ENCODE results near the gene CAST. TPM values are rescaled to one million over a fixed set of nuclear protein-coding genes. Genes with fewer than 3 reads are reported as not detected.

The CAST gene
- total and polyA plus RNA-seq, 4 donors = 101 to 307 (median 212) TPM

DNA sequence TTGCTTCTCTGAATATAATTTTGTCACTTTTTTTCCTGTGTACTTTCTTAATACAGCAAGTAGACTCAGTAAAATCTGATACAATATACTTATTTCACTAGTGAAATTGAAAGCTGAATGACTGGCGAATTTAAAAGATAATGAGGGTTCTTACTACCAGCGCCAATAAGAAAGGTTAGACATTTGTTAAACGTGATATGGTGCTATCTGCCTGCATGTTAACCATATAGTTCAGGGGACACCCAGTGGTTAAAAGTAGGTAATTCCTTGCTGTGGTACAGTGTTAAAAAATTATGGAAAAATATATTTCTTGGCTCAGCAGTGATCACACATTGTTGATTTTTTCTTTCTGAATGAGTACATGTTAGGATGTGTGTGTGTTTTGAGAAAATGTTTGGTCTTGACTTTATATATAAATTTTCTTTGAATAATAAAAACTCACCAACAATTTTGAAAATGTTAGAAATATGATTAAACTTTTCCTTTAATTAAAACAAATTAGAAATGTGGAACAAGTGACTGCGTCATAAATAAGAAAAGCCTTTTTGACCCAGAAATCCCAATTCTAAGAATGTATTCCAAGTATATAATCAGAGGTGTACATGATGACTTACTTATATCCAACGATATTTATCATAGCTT is 25.8 kb downstream of the CAST start:
- Histone ChIP-seq H3K36me3 (ENCODE audit: control insufficient read depth in 1 of 2, insufficient read depth in 2 of 2, low read length in 1 of 2) (no peaks in the 10 kb centered on the region), H3K27ac (ENCODE audit: low read depth in 1 of 2, low read length in 2 of 2) (no peak overlapping the region), H3K4me3 (ENCODE audit: low read length in 2 of 2) (no peak overlapping the region), H3K4me1 (ENCODE audit: control insufficient read depth in 1 of 2, insufficient read depth in 2 of 2, low read length in 2 of 2) (peaks cover 0 to 2% of the 10 kb centered on the region in 2 donors), H3K27me3 (ENCODE audit: control insufficient read depth in 1 of 2, insufficient read depth in 2 of 2, low read length in 1 of 2) (no peaks in the 10 kb centered on the region), H3K9me3 (ENCODE audit: control insufficient read depth, low read length) (no peaks in the 10 kb centered on the region)
- ATAC-seq (ENCODE audit: low FRiP score) = no peak
- intact Hi-C loops (cut with DNase I) = no loop called here
- WGBS, 2 donors = 25 to 26% methylated on average over 5 of the region's 5 CpGs
- DNase-seq = no peak

GRCh38 chr5:96690861-96691260 is 28.7 kb downstream of the CAST start:
- no peaks in the 10 kb centered on the region for H3K27me3 ChIP-seq (ENCODE audit: control insufficient read depth in 1 of 2, insufficient read depth in 2 of 2, low read length in 1 of 2)
- no peaks in the 10 kb centered on the region for H3K9me3 ChIP-seq (ENCODE audit: control insufficient read depth, low read length)
- intact Hi-C loops (cut with DNase I) = no loop called here
- H3K36me3 ChIP-seq (ENCODE audit: control insufficient read depth in 1 of 2, insufficient read depth in 2 of 2, low read length in 1 of 2) = no peaks in the 10 kb centered on the region
- H3K27ac ChIP-seq (ENCODE audit: low read depth in 1 of 2, low read length in 2 of 2) = no peak overlapping the region
- ATAC-seq (ENCODE audit: low FRiP score) = no peak
- H3K4me3 ChIP-seq (ENCODE audit: low read length in 2 of 2) = no peak overlapping the region
- DNase-seq = no peak
- WGBS, 2 donors = 63 to 73% methylated on average over 1 of the region's 1 CpG
- peaks cover 0 to 2% of the 10 kb centered on the region in 2 donors for H3K4me1 ChIP-seq (ENCODE audit: control insufficient read depth in 1 of 2, insufficient read depth in 2 of 2, low read length in 2 of 2)

GRCh38 chr5:96691503-96692303 is 29.5 kb downstream of the CAST start:
- H3K36me3 ChIP-seq (ENCODE audit: control insufficient read depth in 1 of 2, insufficient read depth in 2 of 2, low read length in 1 of 2) = peaks cover 0 to 2% of the 10 kb centered on the region in 2 donors
- peaks cover 0 to 2% of the 10 kb centered on the region in 2 donors for H3K4me1 ChIP-seq (ENCODE audit: control insufficient read depth in 1 of 2, insufficient read depth in 2 of 2, low read length in 2 of 2)
- no peak overlapping the region for H3K4me3 ChIP-seq (ENCODE audit: low read length in 2 of 2)
- H3K27me3 ChIP-seq (ENCODE audit: control insufficient read depth in 1 of 2, insufficient read depth in 2 of 2, low read length in 1 of 2) = no peaks in the 10 kb centered on the region
- ATAC-seq (ENCODE audit: low FRiP score) (no peak), DNase-seq (no peak)
- intact Hi-C loops (cut with DNase I) = no loop called here
- no peaks in the 10 kb centered on the region for H3K9me3 ChIP-seq (ENCODE audit: control insufficient read depth, low read length)
- H3K27ac ChIP-seq (ENCODE audit: low read depth in 1 of 2, low read length in 2 of 2) = no peak overlapping the region
- 56 to 65% methylated on average over 2 of the region's 2 CpGs for WGBS, 2 donors

- no peak overlapping the region for H3K27ac ChIP-seq (ENCODE audit: low read depth in 1 of 2, low read length in 2 of 2)
- ATAC-seq (ENCODE audit: low FRiP score) = no peak
- DNase-seq = no peak
- H3K4me1 ChIP-seq (ENCODE audit: control insufficient read depth in 1 of 2, insufficient read depth in 2 of 2, low read length in 2 of 2) = peaks cover 0 to 2% of the 10 kb centered on the region in 2 donors
- 95 to 98% methylated on average over 2 of the region's 2 CpGs for WGBS, 2 donors
- peaks cover 0 to 2% of the 10 kb centered on the region in 2 donors for H3K36me3 ChIP-seq (ENCODE audit: control insufficient read depth in 1 of 2, insufficient read depth in 2 of 2, low read length in 1 of 2)
- intact Hi-C loops (cut with DNase I) = no loop called here
- H3K4me3 ChIP-seq (ENCODE audit: low read length in 2 of 2) = no peak overlapping the region
- no peaks in the 10 kb centered on the region for H3K9me3 ChIP-seq (ENCODE audit: control insufficient read depth, low read length)
- no peaks in the 10 kb centered on the region for H3K27me3 ChIP-seq (ENCODE audit: control insufficient read depth in 1 of 2, insufficient read depth in 2 of 2, low read length in 1 of 2)
These were observed 30.3 kb downstream of the CAST start for GRCh38 chr5:96692441-96692840.

GRCh38 chr5:96699186-96699820 is 37.1 kb downstream of the CAST start:
- WGBS, 2 donors = 33 to 35% methylated on average over 3 of the region's 3 CpGs
- Histone ChIP-seq H3K4me3 (ENCODE audit: low read length in 2 of 2) (no peak overlapping the region), H3K4me1 (ENCODE audit: control insufficient read depth in 1 of 2, insufficient read depth in 2 of 2, low read length in 2 of 2) (peaks cover 0 to 3% of the 10 kb centered on the region in 2 donors), H3K27ac (ENCODE audit: low read depth in 1 of 2, low read length in 2 of 2) (peak overlapping the region in 1 of 2 donors; percentile 85), H3K27me3 (ENCODE audit: control insufficient read depth in 1 of 2, insufficient read depth in 2 of 2, low read length in 1 of 2) (no peaks in the 10 kb centered on the region), H3K9me3 (ENCODE audit: control insufficient read depth, low read length) (no peaks in the 10 kb centered on the region), H3K36me3 (ENCODE audit: control insufficient read depth in 1 of 2, insufficient read depth in 2 of 2, low read length in 1 of 2) (peaks cover 0 to 2% of the 10 kb centered on the region in 2 donors)
- DNase-seq = no peak
- ATAC-seq (ENCODE audit: low FRiP score) = no peak
- intact Hi-C loops (cut with DNase I) = no loop called here

DNA sequence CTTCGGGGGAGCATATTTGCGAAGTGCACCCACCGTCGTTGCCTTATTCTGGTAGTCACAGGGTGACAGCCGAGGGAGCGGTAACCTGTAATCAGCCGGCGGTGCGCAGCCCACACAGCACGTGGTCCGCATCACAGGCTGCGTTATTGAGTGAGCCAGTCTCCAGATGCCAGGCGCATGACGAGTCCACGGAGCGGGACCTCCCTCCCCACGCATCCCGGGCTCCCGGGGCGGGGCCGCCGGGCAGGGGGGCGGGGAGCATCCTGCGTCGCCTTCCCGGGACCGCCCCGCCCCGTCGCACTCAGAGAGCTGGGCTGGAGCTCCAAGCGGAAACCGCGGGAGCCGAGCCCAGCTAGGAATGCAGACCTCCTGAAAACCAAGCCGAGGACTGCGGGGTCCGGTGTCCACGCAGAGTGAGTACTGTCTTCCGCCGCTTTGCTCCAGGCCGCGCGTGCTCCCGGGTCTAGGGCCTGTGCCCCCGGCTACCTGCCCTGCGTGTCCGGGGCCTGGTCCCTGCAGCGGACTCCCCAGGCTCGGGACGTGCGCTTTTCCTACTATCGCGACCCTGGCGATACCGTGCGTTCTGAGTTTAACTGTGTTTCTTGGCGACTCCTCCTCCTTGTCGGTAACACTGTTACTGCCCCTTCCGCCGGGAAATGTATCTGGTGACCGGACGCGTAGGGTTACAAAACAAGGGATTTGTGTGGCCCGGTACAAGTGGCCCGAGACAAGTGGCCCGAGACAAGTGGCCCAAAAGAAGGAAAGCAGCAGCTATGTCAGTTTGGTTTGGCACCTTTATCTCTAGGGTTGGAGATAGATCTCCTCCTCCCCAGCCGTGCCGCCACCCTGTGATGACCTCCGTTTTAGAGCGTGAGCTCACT is 40.6 kb downstream of the CAST start:
- Histone ChIP-seq H3K9me3 (ENCODE audit: control insufficient read depth, low read length) (no peaks in the 10 kb centered on the region), H3K4me1 (ENCODE audit: control insufficient read depth in 1 of 2, insufficient read depth in 2 of 2, low read length in 2 of 2) (peaks cover 0 to 3% of the 10 kb centered on the region in 2 donors), H3K36me3 (ENCODE audit: control insufficient read depth in 1 of 2, insufficient read depth in 2 of 2, low read length in 1 of 2) (no peaks in the 10 kb centered on the region), H3K4me3 (ENCODE audit: low read length in 2 of 2) (peak overlapping the region; percentile 24 to 43), H3K27ac (ENCODE audit: low read depth in 1 of 2, low read length in 2 of 2) (peak overlapping the region; percentile 12 to 86), H3K27me3 (ENCODE audit: control insufficient read depth in 1 of 2, insufficient read depth in 2 of 2, low read length in 1 of 2) (no peaks in the 10 kb centered on the region)
- intact Hi-C loops (cut with DNase I) = loop anchor here (5.0 to 10.0 kb wide), 2 partner anchors 40 to 358 kb away; partner anchors contain the start of gene CAST (in 2 of the 2)
- 1% methylated on average over 70 of the region's 70 CpGs for WGBS, 2 donors
- peak; percentile 97 to 99 for DNase-seq
- ATAC-seq (ENCODE audit: low FRiP score) = peak; percentile 99

DNA sequence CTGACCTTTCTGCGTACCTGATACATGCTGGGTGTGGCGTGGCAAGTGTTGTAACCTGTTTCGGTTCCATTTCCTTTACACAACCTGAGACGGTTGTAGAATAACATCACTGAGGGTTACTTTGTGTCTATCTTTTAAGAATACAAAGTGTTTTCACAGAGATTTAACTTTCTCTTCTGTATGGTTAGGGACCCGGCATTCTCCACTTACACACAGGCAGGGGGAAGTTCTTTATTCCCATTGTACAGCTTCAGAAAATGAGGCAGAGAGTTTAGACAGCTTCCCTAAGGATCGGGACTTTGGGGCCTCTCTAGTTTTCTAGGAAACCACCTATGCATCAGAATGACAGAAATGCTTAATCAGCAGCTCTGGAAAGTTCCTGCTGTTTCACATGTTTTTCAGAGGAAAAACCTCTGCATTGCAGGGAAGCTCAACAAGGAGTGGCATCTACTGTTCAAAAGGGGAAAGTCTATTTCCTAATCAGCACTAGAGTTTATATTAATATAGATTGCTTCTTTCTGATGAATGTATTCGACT is 41.3 kb downstream of the CAST start:
- WGBS, 2 donors = 10 to 12% methylated on average over 7 of the region's 7 CpGs
- DNase-seq = no peak
- peak overlapping the region; percentile 12 to 86 for H3K27ac ChIP-seq (ENCODE audit: low read depth in 1 of 2, low read length in 2 of 2)
- H3K9me3 ChIP-seq (ENCODE audit: control insufficient read depth, low read length) = no peaks in the 10 kb centered on the region
- H3K4me1 ChIP-seq (ENCODE audit: control insufficient read depth in 1 of 2, insufficient read depth in 2 of 2, low read length in 2 of 2) = peaks cover 0 to 3% of the 10 kb centered on the region in 2 donors
- H3K36me3 ChIP-seq (ENCODE audit: control insufficient read depth in 1 of 2, insufficient read depth in 2 of 2, low read length in 1 of 2) = no peaks in the 10 kb centered on the region
- no peaks in the 10 kb centered on the region for H3K27me3 ChIP-seq (ENCODE audit: control insufficient read depth in 1 of 2, insufficient read depth in 2 of 2, low read length in 1 of 2)
- intact Hi-C loops (cut with DNase I) = loop anchor here (5.0 to 10.0 kb wide), 2 partner anchors 41 to 359 kb away; partner anchors contain the start of gene CAST (in 2 of the 2)
- no peak for ATAC-seq (ENCODE audit: low FRiP score)
- peak overlapping the region; percentile 24 to 43 for H3K4me3 ChIP-seq (ENCODE audit: low read length in 2 of 2)

- Histone ChIP-seq H3K4me1 (ENCODE audit: control insufficient read depth in 1 of 2, insufficient read depth in 2 of 2, low read length in 2 of 2) (peaks cover 0 to 3% of the 10 kb centered on the region in 2 donors), H3K27me3 (ENCODE audit: control insufficient read depth in 1 of 2, insufficient read depth in 2 of 2, low read length in 1 of 2) (no peaks in the 10 kb centered on the region), H3K4me3 (ENCODE audit: low read length in 2 of 2) (peak overlapping the region in 1 of 2 donors; percentile 24), H3K36me3 (ENCODE audit: control insufficient read depth in 1 of 2, insufficient read depth in 2 of 2, low read length in 1 of 2) (no peaks in the 10 kb centered on the region), H3K27ac (ENCODE audit: low read depth in 1 of 2, low read length in 2 of 2) (no peak overlapping the region), H3K9me3 (ENCODE audit: control insufficient read depth, low read length) (no peaks in the 10 kb centered on the region)
- intact Hi-C loops (cut with DNase I) = loop anchor here (5.0 to 10.0 kb wide), 2 partner anchors 42 to 359 kb away; partner anchors contain the start of gene CAST (in 2 of the 2)
- ATAC-seq (ENCODE audit: low FRiP score) = no peak
- WGBS, 2 donors = 49 to 53% methylated on average over 4 of the region's 4 CpGs
- DNase-seq = no peak
These were observed 41.8 kb downstream of the CAST start for GRCh38 chr5:96703995-96704394.

All from aorta (tissue), 5 donors.